Peyer's patch (tissue), 4 donors: ENCODE data around the gene KCNQ2. TPM values are rescaled to one million over a fixed set of nuclear protein-coding genes. Genes with fewer than 3 reads are reported as not detected.

Source experiments
- DNase-seq, 3 donors: peaks; one replicate each; pipeline ENCODE4 v3.0.0-alpha.2; 2017 to 2019
- H3K27ac ChIP-seq, 4 donors: fragments of 200-600 bp; sonication (generic); one replicate each; pipeline ENCODE4 v1.5.1; 2016 to 2019
- H3K27me3 ChIP-seq, 2 donors: fragments of 200-600 bp; sonication (generic); one replicate each; pipeline ENCODE4 v1.5.1; 2019
- H3K36me3 ChIP-seq, 3 donors: fragments of 200-600 bp; sonication (generic); one replicate each; pipeline ENCODE4 v1.5.1; 2016 to 2019
- H3K4me1 ChIP-seq, 4 donors: fragments of 200-600 bp; sonication (generic); one replicate each; pipeline ENCODE4 v1.5.1; 2016 to 2019
- H3K4me3 ChIP-seq, 4 donors: fragments of 200-600 bp; sonication (generic); 1 replicate in 3 of 4; 2 replicates in 1 of 4; pipeline ENCODE4 v1.5.1; 2016 to 2019; ENCODE audit warnings: mild to moderate bottlenecking in 1 of 4
- H3K9me3 ChIP-seq, 4 donors: fragments of 200-600 bp; sonication (generic); one replicate each; pipeline ENCODE4 v1.5.1; 2016 to 2019; ENCODE audit warnings: mild to moderate bottlenecking in 1 of 4
- CTCF ChIP-seq, 6 experiments: fragments of 450-650 bp in 4 of 6; fragments of 200-600 bp in 2 of 6; sonication (generic) in 1 of 6; IDR thresholded peaks; one replicate each; pipeline ENCODE4 v1.5.1; 2017 to 2019; ENCODE audit warnings: antibody characterized with exemption in 6 of 6, mild to moderate bottlenecking in 3 of 6, moderate library complexity in 1 of 6
- POLR2A ChIP-seq, 2 donors: fragments of 450-650 bp; IDR thresholded peaks; one replicate each; pipeline ENCODE4 v1.5.1; 2017; ENCODE audit warnings: antibody characterized with exemption in 2 of 2, mild to moderate bottlenecking in 2 of 2, moderate library complexity in 2 of 2
- total RNA-seq, 4 donors: library from RNA; depleted of rRNA; stranded (reverse); fragments of >200 nt; gene quantifications; one replicate each; pipeline ENCODE4 v1.1.0, GENCODE V29; 2016

Gene KCNQ2
- total RNA-seq, 4 donors from 2014 or later = not detected

- H3K9me3 ChIP-seq = no peaks in the 10 kb centered on the region
- H3K4me3 ChIP-seq = no peak overlapping the region
- H3K4me1 ChIP-seq = peaks cover 0 to 6% (median 0%) of the 10 kb centered on the region in 4 donors
- no peak for DNase-seq
- no peak overlapping the region for H3K27ac ChIP-seq
- peaks cover 0 to 9% of the 10 kb centered on the region in 2 donors for H3K27me3 ChIP-seq
- no peak for TF ChIP-seq POLR2A (IDR thresholded peaks at IDR 0.05)
- no peak for TF ChIP-seq CTCF (IDR thresholded peaks at IDR 0.05)
- no peaks in the 10 kb centered on the region for H3K36me3 ChIP-seq
These were observed 110.7 kb downstream of the KCNQ2 start for GRCh38 chr20:63361519-63362435.

GRCh38 chr20:63360850-63361518, 111.5 kb downstream of the KCNQ2 start, which contains the start of gene CHRNA4:
Gene CHRNA4 (minus strand): TSS chr20:63361349. CDS start chr20:63361165, 184 bp downstream.
- Histone ChIP-seq H3K4me1 (peaks cover 0 to 6% (median 0%) of the 10 kb centered on the region in 4 donors), H3K36me3 (no peaks in the 10 kb centered on the region), H3K27ac (no peak within 1 kb of the TSS), H3K27me3 (peaks cover 0 to 9% of the 10 kb centered on the region in 2 donors), H3K4me3 (no peak within 1 kb of the TSS), H3K9me3 (no peaks in the 10 kb centered on the region)
- no peak for TF ChIP-seq CTCF (IDR thresholded peaks at IDR 0.05)
- TF ChIP-seq POLR2A (IDR thresholded peaks at IDR 0.05) = no peak
- DNase-seq = no peak

GRCh38 chr20:63359937-63360849, 112.3 kb downstream of the KCNQ2 start:
- Histone ChIP-seq H3K9me3 (no peaks in the 10 kb centered on the region), H3K27ac (no peak overlapping the region), H3K27me3 (peaks cover 0 to 9% of the 10 kb centered on the region in 2 donors), H3K36me3 (no peaks in the 10 kb centered on the region), H3K4me3 (no peak overlapping the region), H3K4me1 (peaks cover 0 to 6% (median 0%) of the 10 kb centered on the region in 4 donors)
- TF ChIP-seq POLR2A (IDR thresholded peaks at IDR 0.05) = no peak
- no peak for TF ChIP-seq CTCF (IDR thresholded peaks at IDR 0.05)
- no peak for DNase-seq

GRCh38 chr20:63359164-63359934, 113.1 kb downstream of the KCNQ2 start:
- H3K4me3 ChIP-seq = no peak overlapping the region
- TF ChIP-seq POLR2A (IDR thresholded peaks at IDR 0.05) (no peak), CTCF (IDR thresholded peaks at IDR 0.05) (no peak)
- no peak for DNase-seq
- H3K9me3 ChIP-seq = no peaks in the 10 kb centered on the region
- peaks cover 0 to 9% of the 10 kb centered on the region in 2 donors for H3K27me3 ChIP-seq
- H3K27ac ChIP-seq = no peak overlapping the region
- no peaks in the 10 kb centered on the region for H3K36me3 ChIP-seq
- peaks cover 0 to 6% (median 0%) of the 10 kb centered on the region in 4 donors for H3K4me1 ChIP-seq
